IMR-90 (cell line): ENCODE results near the gene TMTC2. TPM values are rescaled to one million over a fixed set of nuclear protein-coding genes. Genes with fewer than 3 reads are reported as not detected.

Source experiments
- ATAC-seq: fragments of 200-7000 bp; cut with Tn5 transposase; 2 replicates; pipeline ENCODE4 v1.9.1; 2020; ENCODE audit warnings: low read depth, mild to moderate bottlenecking, moderate library complexity
- BruUV-seq: library from RNA; stranded (reverse); fragments of 400-500 nt; replicated peaks from 2 replicates; lab custom pipeline; 2021; lab: Mats Ljungman, UMichigan
- CTCF ChIA-PET: fragments of 300-600 bp; formaldehyde crosslinking; extraction: SDS; loops from one replicate; lab custom pipeline; 2021; ENCODE audit warnings: antibody characterized with exemption; lab: Yijun Ruan, JAX
- POLR2A ChIA-PET: fragments of 300-600 bp; sonication (Branson Sonifier 250); formaldehyde crosslinking; loops from one replicate; lab custom pipeline; 2022; ENCODE audit warnings: antibody characterized with exemption; ENCODE audit not compliant: unreplicated experiment; lab: Charles Lee
- DNase-seq: peaks from one replicate; pipeline ENCODE4 v3.0.0; 2013
- H2AFZ ChIP-seq: replicated peaks from 2 replicates; pipeline ENCODE3; 2013; ENCODE audit warnings: low read length, mild to moderate bottlenecking; ENCODE audit not compliant: poor library complexity
- H2AK5ac ChIP-seq: 2 replicates; pipeline ENCODE4 v1.6.1; 2013; ENCODE audit warnings: low read depth, low read length, inconsistent platforms
- H2AK9ac ChIP-seq: replicated peaks from 2 replicates; pipeline ENCODE3; 2013; ENCODE audit warnings: mild to moderate bottlenecking, low read depth, low read length, moderate library complexity; ENCODE audit not compliant: poor library complexity
- H2BK120ac ChIP-seq: 2 replicates; pipeline ENCODE4 v1.6.1; 2013; ENCODE audit warnings: low read depth, low read length, inconsistent platforms
- H2BK15ac ChIP-seq: 3 replicates; pipeline ENCODE4 v1.6.1; 2013; ENCODE audit warnings: low read depth, low read length, inconsistent platforms
- H2BK20ac ChIP-seq: 2 replicates; pipeline ENCODE4 v1.6.1; 2013; ENCODE audit warnings: low read depth, mild to moderate bottlenecking, inconsistent platforms, low read length, moderate library complexity
- H2BK5ac ChIP-seq: 2 replicates; pipeline ENCODE4 v1.6.1; 2013; ENCODE audit warnings: mild to moderate bottlenecking, low read depth, low read length, inconsistent platforms; ENCODE audit not compliant: poor library complexity, severe bottlenecking
- H3K14ac ChIP-seq: replicated peaks from 2 replicates; pipeline ENCODE4 v1.6.1; 2013; ENCODE audit warnings: low read depth, low read length, inconsistent platforms
- H3K18ac ChIP-seq: 2 replicates; pipeline ENCODE4 v1.6.1; 2013; ENCODE audit warnings: low read depth, low read length, control low read depth
- H3K23ac ChIP-seq: 2 replicates; pipeline ENCODE4 v1.6.1; 2013; ENCODE audit warnings: low read depth, low read length, inconsistent platforms
- H3K27ac ChIP-seq: 2 replicates; pipeline ENCODE4 v1.5.1; 2013; ENCODE audit warnings: mild to moderate bottlenecking, control low read depth, low read length; ENCODE audit not compliant: insufficient read depth
- H3K27me3 ChIP-seq: 2 replicates; pipeline ENCODE4 v1.6.1; 2013; ENCODE audit warnings: low read length; ENCODE audit not compliant: control insufficient read depth, insufficient read depth
- H3K36me3 ChIP-seq: 2 replicates; pipeline ENCODE4 v1.6.1; 2013; ENCODE audit warnings: low read length, mixed read lengths; ENCODE audit not compliant: control insufficient read depth, insufficient read depth
- H3K4ac ChIP-seq: 2 replicates; pipeline ENCODE4 v1.6.1; 2013; ENCODE audit warnings: low read depth, low read length, inconsistent platforms
- H3K4me1 ChIP-seq: 2 replicates; pipeline ENCODE4 v1.6.1; 2013; ENCODE audit warnings: low read length, mixed read lengths; ENCODE audit not compliant: control insufficient read depth, insufficient read depth
- H3K4me2 ChIP-seq: 2 replicates; pipeline ENCODE4 v1.6.1; 2013; ENCODE audit warnings: low read depth, mild to moderate bottlenecking, control low read depth, low read length, moderate library complexity
- H3K4me3 ChIP-seq: 2 replicates; pipeline ENCODE4 v1.5.1; 2013; ENCODE audit warnings: low read depth, mild to moderate bottlenecking, control low read depth, low read length, moderate library complexity; ENCODE audit not compliant: insufficient read depth
- H3K56ac ChIP-seq: 2 replicates; pipeline ENCODE4 v1.6.1; 2013; ENCODE audit warnings: low read length, inconsistent platforms; ENCODE audit not compliant: insufficient read depth; ENCODE audit errors: extremely low read depth
- H3K79me1 ChIP-seq, 2 experiments: 2 replicates each; pipeline ENCODE4 v1.6.1; 2013; ENCODE audit warnings: low read length in 2 of 2, inconsistent platforms in 1 of 2, low read depth in 1 of 2
- H3K9ac ChIP-seq: 2 replicates; pipeline ENCODE4 v1.6.1; 2013; ENCODE audit warnings: low read depth, low read length, control low read depth
- H3K9me1 ChIP-seq: 2 replicates; pipeline ENCODE4 v1.6.1; 2013; ENCODE audit warnings: low read length, inconsistent platforms; ENCODE audit not compliant: insufficient read depth
- H3K9me3 ChIP-seq: 2 replicates; pipeline ENCODE4 v1.6.1; 2013; ENCODE audit warnings: low read length; ENCODE audit not compliant: control insufficient read depth, insufficient read depth
- H4K20me1 ChIP-seq: 2 replicates; pipeline ENCODE4 v1.6.1; 2013; ENCODE audit warnings: low read length, inconsistent platforms; ENCODE audit not compliant: insufficient read depth
- H4K5ac ChIP-seq: 2 replicates; pipeline ENCODE4 v1.6.1; 2013; ENCODE audit warnings: mild to moderate bottlenecking, low read depth, low read length, control low read depth
- H4K8ac ChIP-seq, 2 experiments: 2 replicates each; pipeline ENCODE4 v1.6.1; 2013; ENCODE audit warnings: low read depth in 2 of 2, low read length in 2 of 2, control low read depth in 1 of 2, inconsistent platforms in 1 of 2
- H4K91ac ChIP-seq: 2 replicates; pipeline ENCODE4 v1.6.1; 2013; ENCODE audit warnings: low read depth, low read length, inconsistent platforms; ENCODE audit not compliant: insufficient read depth
- BHLHE40 ChIP-seq: fragments of 150-350 bp; IDR thresholded peaks from 2 replicates; pipeline ENCODE4 v1.6.1; 2016; ENCODE audit warnings: mild to moderate bottlenecking, low read depth, low read length
- CEBPB ChIP-seq: IDR thresholded peaks from 2 replicates; pipeline ENCODE4 v1.6.1; 2012; ENCODE audit warnings: low read depth, low read length, improper control_type of control experiment
- CHD1 ChIP-seq: IDR thresholded peaks from 2 replicates; pipeline ENCODE4 v1.6.1; 2012; ENCODE audit warnings: low read depth, low read length, improper control_type of control experiment
- FOS ChIP-seq: fragments of 150-350 bp; IDR thresholded peaks from 2 replicates; pipeline ENCODE4 v1.6.1; 2016; ENCODE audit warnings: low read depth, low read length
- MAFK ChIP-seq: IDR thresholded peaks from 2 replicates; pipeline ENCODE4 v1.6.1; 2012; ENCODE audit warnings: low read depth, low read length, improper control_type of control experiment
- MAZ ChIP-seq: IDR thresholded peaks from 2 replicates; pipeline ENCODE4 v1.6.1; 2012; ENCODE audit warnings: low read depth, mild to moderate bottlenecking, low read length, improper control_type of control experiment, moderate library complexity, borderline replicate concordance
- MXI1 ChIP-seq: IDR thresholded peaks from 2 replicates; pipeline ENCODE4 v1.6.1; 2012; ENCODE audit warnings: low read depth, mild to moderate bottlenecking, low read length, moderate library complexity, borderline replicate concordance
- RAD21 ChIP-seq: IDR thresholded peaks from 2 replicates; pipeline ENCODE4 v1.6.1; 2012; ENCODE audit warnings: low read length, improper control_type of control experiment
- RCOR1 ChIP-seq: IDR thresholded peaks from 2 replicates; pipeline ENCODE4 v1.6.1; 2012; ENCODE audit warnings: mild to moderate bottlenecking, low read length, improper control_type of control experiment; ENCODE audit not compliant: insufficient replicate concordance
- RFX5 ChIP-seq: IDR thresholded peaks from 2 replicates; pipeline ENCODE4 v1.8.0; 2012; ENCODE audit warnings: low read depth, mild to moderate bottlenecking, low read length, moderate library complexity
- WGBS, 2 experiments: methylation state at CpG; one replicate each; pipeline versions ENCODE4 v1.1.5 to v1.1.7; 2013; ENCODE audit warnings: missing lambda C conversion rate in 2 of 2; ENCODE audit not compliant: insufficient read length in 1 of 2; ENCODE audit errors: extremely low coverage in 2 of 2; 5-methylcytosine and 5-hydroxymethylcytosine counted together
- dilution Hi-C: fragments of 300-500 bp; cut with HindIII; formaldehyde crosslinking; loops from one replicate; pipeline ENCODE4 v1.14.3; 2018; ENCODE audit warnings: low sequenced_read_pairs; ENCODE audit not compliant: unreplicated experiment
- in situ Hi-C: fragments of 300-500 bp; cut with MboI; formaldehyde crosslinking; loops from 3 replicates; pipeline ENCODE4 v1.14.3; 2019; ENCODE audit warnings: low sequenced_read_pairs, inconsistent platforms, mixed read lengths
- intact Hi-C: fragments of 100-400 bp; cut with micrococcal nuclease; formaldehyde crosslinking; loops from 2 replicates; pipeline ENCODE4 v1.10.0; 2022
- polyA plus RNA-seq, 3 experiments: library from polyadenylated mRNA; depleted of rRNA; stranded (reverse); fragments of >200 nt; gene quantifications; 2 replicates each; pipeline ENCODE4 v1.2.3, GENCODE V29; 2012; ENCODE audit warnings: low replicate concordance in 1 of 3
- total RNA-seq: library from RNA; depleted of rRNA; stranded (reverse); fragments of >200 nt; gene quantifications from 2 replicates; pipeline ENCODE4 v1.2.3, GENCODE V29; 2012
- TF ChIP-seq, protein P1 (sequence below): fragments of 150-350 bp; IDR thresholded peaks from 2 replicates; pipeline ENCODE4 v1.6.1; 2016; ENCODE audit warnings: low read depth, mild to moderate bottlenecking, low read length, moderate library complexity, borderline replicate concordance
- TF ChIP-seq, protein P2 (sequence below): conservative IDR thresholded peaks from 2 replicates; pipeline ENCODE4 v1.5.1; 2012; ENCODE audit warnings: mild to moderate bottlenecking, low read depth, low read length, improper control_type of control experiment
- TF ChIP-seq, protein P3 (sequence below): fragments of 150-350 bp; IDR thresholded peaks from 2 replicates; pipeline ENCODE4 v1.6.1; 2017; ENCODE audit warnings: mild to moderate bottlenecking, antibody characterized with exemption, low read length, low read depth

TMTC2 gene
- total and polyA plus RNA-seq, 2 of the 4 experiments (the other 2 are of a cell fraction): 0.56 to 1.4 TPM

DNA sequence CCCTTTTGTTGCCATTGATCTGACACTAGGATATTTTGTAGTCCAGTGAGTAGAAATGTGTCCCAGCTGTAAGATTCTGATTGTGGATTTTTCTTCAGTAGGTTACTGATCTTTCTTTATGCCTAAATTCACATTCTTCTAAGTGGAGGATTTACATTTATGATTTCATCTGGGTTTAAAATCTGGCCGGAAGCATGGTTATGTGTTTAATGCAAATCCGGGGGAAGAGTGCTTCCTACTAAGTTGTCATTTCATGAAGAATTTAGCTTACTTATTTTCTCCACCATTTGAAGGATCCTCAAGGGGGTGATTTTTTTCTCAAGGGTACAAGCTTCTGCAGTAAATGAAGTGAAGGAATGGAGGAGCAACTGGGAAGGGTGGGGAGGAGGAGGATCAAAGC lies 96.7 kb downstream of the TMTC2 start:
- Histone ChIP-seq H3K14ac (no peak overlapping the region), H2BK5ac (no peak overlapping the region), H3K27ac (no peak overlapping the region), H3K27me3 (no peaks in the 10 kb centered on the region), H4K8ac (no peak overlapping the region), H4K5ac (no peak overlapping the region), H2AFZ (no peak overlapping the region), H3K9me1 (no peaks in the 10 kb centered on the region), H3K56ac (no peak overlapping the region), H3K79me1 (no peaks in the 10 kb centered on the region), H2AK9ac (no peak overlapping the region), H2BK15ac (no peak overlapping the region), H3K9me3 (no peaks in the 10 kb centered on the region), H3K4me3 (no peak overlapping the region), H3K4me1 (no peaks in the 10 kb centered on the region), H3K4me2 (no peak overlapping the region), H2BK20ac (no peak overlapping the region), H3K18ac (no peak overlapping the region), H3K23ac (no peak overlapping the region), H3K4ac (no peak overlapping the region), H2BK120ac (no peak overlapping the region), H3K9ac (no peak overlapping the region), H4K20me1 (no peaks in the 10 kb centered on the region), H3K36me3 (no peaks in the 10 kb centered on the region), H4K91ac (no peak overlapping the region), H2AK5ac (no peak overlapping the region)
- CTCF ChIA-PET: no interaction called here
- intact Hi-C loops (no loop called here), in situ Hi-C loops (no loop called here), dilution Hi-C loops (no loop called here)
- TF ChIP-seq RCOR1 (no peak), BHLHE40 (no peak), RAD21 (no peak), CEBPB (no peak), MAFK (no peak), MAZ (no peak), CHD1 (no peak), RFX5 (no peak), FOS (no peak), MXI1 (no peak)
- TF ChIP-seq, protein P1, sequence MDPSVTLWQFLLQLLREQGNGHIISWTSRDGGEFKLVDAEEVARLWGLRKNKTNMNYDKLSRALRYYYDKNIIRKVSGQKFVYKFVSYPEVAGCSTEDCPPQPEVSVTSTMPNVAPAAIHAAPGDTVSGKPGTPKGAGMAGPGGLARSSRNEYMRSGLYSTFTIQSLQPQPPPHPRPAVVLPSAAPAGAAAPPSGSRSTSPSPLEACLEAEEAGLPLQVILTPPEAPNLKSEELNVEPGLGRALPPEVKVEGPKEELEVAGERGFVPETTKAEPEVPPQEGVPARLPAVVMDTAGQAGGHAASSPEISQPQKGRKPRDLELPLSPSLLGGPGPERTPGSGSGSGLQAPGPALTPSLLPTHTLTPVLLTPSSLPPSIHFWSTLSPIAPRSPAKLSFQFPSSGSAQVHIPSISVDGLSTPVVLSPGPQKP: no peak
- TF ChIP-seq, protein P2, sequence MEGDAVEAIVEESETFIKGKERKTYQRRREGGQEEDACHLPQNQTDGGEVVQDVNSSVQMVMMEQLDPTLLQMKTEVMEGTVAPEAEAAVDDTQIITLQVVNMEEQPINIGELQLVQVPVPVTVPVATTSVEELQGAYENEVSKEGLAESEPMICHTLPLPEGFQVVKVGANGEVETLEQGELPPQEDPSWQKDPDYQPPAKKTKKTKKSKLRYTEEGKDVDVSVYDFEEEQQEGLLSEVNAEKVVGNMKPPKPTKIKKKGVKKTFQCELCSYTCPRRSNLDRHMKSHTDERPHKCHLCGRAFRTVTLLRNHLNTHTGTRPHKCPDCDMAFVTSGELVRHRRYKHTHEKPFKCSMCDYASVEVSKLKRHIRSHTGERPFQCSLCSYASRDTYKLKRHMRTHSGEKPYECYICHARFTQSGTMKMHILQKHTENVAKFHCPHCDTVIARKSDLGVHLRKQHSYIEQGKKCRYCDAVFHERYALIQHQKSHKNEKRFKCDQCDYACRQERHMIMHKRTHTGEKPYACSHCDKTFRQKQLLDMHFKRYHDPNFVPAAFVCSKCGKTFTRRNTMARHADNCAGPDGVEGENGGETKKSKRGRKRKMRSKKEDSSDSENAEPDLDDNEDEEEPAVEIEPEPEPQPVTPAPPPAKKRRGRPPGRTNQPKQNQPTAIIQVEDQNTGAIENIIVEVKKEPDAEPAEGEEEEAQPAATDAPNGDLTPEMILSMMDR: no peak
- TF ChIP-seq, protein P3, sequence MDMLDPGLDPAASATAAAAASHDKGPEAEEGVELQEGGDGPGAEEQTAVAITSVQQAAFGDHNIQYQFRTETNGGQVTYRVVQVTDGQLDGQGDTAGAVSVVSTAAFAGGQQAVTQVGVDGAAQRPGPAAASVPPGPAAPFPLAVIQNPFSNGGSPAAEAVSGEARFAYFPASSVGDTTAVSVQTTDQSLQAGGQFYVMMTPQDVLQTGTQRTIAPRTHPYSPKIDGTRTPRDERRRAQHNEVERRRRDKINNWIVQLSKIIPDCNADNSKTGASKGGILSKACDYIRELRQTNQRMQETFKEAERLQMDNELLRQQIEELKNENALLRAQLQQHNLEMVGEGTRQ: no peak
- no CpG with 5 or more reads among the region's 2 CpGs for WGBS, 2 experiments
- POLR2A ChIA-PET: no interaction called here
- DNase-seq (no peak), ATAC-seq (no peak)
- no TSS peak for BruUV-seq
